GM18870 (cell line): ENCODE results near the gene PLAC9.

Experiments used
- ATAC-seq: cut with Tn5 transposase; IDR thresholded peaks from one replicate; pipeline ENCODE4 v1.9.1; 2021; ENCODE audit warnings: moderate library complexity; ENCODE audit not compliant: unreplicated experiment

The PLAC9 gene

DNA sequence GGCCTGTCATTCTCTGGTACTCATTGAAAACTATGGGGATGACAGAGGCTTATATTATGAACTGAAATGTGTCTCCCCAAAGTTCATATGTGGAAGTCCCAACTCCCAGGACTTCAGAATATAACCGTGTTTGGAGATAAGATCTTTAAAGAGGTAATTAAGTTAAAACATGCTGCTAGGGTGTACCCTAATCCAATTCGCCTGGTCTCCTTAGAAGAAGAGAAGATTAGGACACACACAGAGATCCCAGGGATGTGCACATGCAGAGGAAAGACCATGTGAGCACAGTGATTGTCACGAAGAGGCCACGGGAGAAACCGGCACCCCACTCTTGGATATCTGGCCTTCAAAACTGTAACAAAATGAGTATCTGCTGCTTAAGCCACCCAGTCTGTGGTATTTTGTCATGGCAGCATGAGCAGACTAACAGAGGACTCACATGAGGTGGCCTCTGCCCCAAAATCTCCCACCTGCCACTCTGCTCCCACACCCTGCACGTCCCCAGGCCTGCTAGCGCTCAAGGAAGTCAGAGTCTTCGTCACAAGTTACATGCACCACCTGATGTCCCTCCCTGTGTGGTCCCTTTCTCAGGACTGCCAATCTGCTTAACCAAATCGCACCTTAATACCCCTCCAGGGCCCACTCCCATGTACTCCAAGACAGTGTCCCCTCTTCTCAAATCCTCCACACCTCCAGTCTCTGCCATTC, 26.8 kb downstream of the PLAC9 start:
- no peak for ATAC-seq

DNA sequence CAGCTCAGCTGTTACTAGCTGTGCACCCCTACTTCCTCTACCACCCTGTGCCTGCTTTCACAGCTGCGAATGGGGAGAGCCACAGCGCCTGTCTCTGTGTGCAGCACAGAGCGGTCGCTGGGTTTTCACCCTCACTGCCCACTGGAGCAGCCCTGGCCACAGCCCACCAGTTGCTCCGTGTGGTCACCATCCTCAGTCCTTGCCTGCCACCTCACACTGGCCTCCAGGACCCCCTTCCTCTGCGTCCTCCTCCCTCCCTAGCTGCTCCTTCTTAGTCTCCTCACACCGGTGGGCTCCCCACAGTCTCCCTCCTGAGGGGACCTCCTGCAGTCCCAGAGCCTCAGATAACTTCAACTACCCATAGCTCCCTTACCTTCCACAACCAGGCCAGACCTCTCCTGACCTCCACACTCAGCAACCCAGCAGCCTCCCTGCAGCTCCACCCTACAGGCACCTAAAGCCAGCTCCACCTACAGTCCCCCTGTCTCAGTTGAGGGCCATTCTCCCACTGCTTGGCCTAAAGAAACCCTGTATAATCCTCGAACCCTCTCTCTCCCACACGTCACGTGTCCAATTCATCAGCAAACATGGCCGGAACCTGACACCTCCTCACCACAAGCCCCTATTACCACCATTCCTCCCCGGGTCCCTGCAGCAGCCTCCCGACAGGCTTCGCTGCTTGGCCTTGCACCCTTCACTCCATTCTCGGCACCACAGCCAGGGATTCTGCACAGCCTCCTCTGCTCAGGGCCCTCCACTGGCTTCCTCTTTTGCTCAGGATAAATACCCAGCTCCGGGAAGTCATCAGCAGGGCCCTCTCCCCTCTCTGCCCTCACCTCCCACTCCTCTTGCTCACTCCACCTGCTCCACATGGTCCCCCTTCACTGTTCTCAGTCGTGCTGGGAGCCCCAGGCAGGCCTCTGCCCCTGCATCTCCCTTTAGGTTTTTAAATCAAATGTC, 28.1 kb downstream of the PLAC9 start:
- no peak for ATAC-seq

GRCh38 chr10:80161321-80162083, 29.0 kb downstream of the PLAC9 start:
- ATAC-seq: no peak

DNA sequence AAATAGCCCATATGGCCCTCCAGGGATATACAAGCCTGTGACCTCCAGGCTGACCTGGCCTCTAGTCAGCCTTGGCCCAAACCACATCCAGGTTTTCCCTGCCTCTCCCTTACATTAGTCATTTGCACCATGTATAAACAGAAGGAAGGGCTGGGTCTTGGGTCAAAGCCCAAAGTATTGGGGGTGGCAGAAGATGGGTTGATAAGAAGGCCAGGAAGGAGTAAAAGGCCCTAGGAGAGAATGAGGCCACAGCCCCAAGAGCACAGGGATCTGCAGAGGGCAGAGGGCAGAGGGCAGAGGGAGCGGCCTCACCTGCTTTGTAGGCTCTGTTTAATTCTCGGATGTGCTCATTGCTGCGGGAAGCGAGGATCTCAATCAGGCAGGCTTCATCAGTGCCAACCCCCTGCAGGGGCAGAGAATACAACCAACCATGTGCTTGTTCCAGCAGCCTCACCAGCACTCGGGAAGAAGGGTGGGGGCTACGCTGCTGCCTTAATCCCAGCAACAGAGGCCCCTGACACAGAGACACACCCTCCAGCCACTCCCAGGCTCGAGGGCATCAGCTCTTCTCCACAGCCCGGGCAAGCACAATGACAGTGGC, 31.3 kb downstream of the PLAC9 start:
- no peak for ATAC-seq

- no peak for ATAC-seq
Observed at GRCh38 chr10:80164596-80164995, 32.1 kb downstream of the PLAC9 start.

GRCh38 chr10:80165173-80165572, 32.6 kb downstream of the PLAC9 start:
- no peak for ATAC-seq

DNA sequence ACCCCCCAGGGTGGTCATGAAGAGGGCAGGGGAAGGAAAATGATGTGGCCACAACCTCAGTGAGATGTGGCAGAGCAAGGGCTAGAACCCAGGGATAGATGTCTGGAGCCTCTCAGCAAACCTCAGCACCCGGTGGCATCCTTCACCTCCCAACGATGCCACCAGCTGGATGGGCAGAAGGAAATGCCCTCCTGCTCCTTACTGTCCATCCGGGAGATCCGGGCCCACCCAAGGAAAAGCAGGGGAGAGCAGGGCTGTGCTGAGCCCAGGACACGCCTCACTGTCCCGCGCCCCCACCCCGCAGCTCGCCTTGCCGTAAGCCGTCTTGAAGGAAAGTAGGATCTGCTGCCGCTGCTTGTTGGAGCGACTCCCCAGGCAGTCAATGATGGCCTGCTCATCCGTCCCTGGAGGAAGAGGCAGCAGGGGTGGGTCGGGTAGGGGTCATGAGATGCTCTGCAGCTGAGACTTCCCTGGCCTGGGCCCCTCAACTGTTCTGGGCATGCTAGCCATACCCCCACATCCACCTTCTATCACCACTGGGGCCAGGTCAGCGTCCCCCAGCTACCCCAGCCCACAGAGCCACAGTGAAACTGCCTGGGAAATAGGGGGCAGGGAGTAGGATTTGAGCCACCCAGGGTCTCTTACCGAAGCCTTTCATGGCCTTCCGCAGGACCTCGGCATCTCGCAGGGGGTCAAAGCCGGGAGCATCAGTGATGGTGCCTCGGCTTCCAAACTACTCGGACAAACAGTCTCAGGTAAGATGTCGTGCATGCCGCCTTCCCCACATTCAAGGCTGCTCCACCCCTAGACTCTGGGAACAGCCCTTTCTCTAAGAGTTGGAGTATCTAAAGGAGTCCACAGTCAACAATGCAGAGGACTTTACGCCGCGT, 34.3 kb downstream of the PLAC9 start:
- ATAC-seq: no peak

GRCh38 chr10:80167471-80168161, 35.1 kb downstream of the PLAC9 start:
- ATAC-seq: no peak

GRCh38 chr10:80168162-80168511, 35.6 kb downstream of the PLAC9 start:
- ATAC-seq: no peak

- no peak for ATAC-seq
Observed at GRCh38 chr10:80168679-80169380, 36.3 kb downstream of the PLAC9 start.

GRCh38 chr10:80170026-80170425, 37.5 kb downstream of the PLAC9 start:
- ATAC-seq: no peak

GRCh38 chr10:80170641-80171040, 38.1 kb downstream of the PLAC9 start:
- no peak for ATAC-seq

DNA sequence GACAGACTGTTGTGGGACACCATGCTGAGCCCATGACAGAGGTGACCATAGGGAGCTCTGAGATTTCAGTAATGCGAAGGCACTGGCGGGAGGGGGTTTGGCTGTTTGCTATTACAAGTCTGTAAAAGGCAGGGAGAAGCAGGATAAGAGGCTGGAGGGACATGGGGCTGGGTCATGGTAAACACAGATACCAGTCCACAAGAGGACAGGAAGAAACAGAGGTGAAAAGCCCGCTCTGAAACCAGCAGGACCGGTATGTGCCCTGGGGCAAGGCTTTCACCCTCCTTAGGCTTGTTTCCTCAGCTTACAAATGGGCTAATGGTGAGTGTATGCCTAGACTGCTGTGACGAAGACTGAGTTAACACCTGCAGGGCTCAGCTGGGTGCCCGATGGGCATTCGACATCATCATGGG, 38.7 kb downstream of the PLAC9 start:
- ATAC-seq: no peak

- ATAC-seq: no peak
Observed at GRCh38 chr10:80172896-80173295, 40.4 kb downstream of the PLAC9 start.

DNA sequence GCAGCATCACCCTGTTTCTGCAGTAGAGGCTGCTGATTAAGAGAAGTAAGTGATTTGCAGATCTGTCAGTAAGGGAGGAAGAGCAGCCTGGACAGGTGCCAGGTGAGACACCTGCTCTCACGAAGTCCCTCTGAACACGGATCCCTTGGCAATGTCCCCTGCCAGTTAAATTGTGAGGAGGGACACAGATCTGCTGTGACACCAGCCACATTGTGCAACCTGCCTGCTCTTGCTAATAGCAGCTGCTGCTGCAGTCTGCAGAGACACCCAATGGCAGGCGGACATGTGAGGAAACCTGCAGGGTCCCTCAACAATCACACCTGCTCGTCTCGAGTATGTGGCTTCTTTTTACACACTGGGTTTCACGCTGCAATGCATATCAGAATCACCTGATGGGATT, 40.9 kb downstream of the PLAC9 start:
- no peak for ATAC-seq

DNA sequence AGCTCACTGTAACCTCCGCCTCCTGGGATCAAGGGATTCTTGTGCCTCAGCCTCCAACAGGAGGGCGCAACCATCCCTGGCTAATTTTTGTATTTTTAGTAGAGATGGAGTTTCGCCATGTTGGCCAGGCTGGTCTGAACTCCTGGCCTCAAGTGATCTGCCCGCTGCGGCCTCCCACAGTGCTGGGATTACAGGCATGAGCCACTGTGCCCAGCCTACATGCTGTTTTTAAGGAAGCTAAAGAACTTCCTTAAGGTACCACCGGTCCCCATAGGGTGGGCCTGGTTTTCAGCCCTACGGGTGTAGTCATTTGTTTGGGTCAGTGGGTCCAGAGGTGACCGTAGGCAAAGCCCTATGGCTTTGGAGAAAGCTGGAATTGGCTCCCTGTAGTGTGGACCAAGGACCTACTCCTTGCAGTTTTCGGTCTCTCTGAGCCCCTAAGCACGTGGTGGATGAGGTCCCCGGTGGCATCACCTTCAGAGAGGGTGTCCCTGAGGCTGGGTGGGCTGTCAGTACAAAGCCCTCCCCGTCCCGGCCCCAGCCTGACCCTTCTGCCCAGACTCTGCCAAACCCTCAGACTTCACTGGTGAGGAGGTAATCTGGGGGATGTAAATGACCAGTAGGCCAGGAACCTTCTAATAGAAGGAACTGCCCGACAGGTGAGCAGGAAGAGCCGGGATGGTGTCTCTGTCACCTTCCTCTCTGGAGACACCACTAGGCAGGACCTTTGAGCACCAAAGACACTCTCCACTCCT, 42.3 kb downstream of the PLAC9 start:
- no peak for ATAC-seq

DNA sequence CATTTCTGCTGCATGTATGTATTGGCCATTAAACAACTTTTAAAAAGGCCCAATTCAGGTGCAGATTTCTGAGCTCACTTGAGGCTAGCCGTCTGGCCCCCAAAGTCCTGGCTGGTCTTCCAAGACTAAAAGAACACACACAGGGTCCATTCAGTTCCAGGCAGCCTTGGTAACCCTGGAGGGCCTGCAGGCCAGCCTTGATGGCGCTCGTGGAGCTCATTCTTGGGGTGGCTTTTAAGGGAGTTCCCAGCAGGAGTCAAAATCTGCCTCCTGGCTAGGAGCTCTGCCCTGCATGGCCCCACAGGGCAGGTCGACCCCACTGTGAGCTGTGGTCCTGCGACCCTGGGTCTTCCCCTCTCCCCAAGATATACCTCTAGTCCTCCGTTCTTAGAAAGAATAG, 44.0 kb downstream of the PLAC9 start:
- ATAC-seq: no peak
